Suppressor macrophage treated with lipopolysaccharide for 1 hour (primary cell): Measurements from ENCODE around the gene MATN1.
"Not testable (repeated sequence)": the region's sequence is repeated elsewhere in the genome, so short reads cannot be mapped to it uniquely, and the experiment has no call there.

Experiments
- DNase-seq, 3 donors: peaks; one replicate each; pipeline ENCODE4 v3.0.0-alpha.2; 2020 to 2022

MATN1 gene

GRCh38 chr1:30693822-30694221, 29.6 kb downstream of the MATN1 start:
- no peak for DNase-seq

GRCh38 chr1:30693366-30693765, 30.0 kb downstream of the MATN1 start:
- no peak for DNase-seq

- no peak for DNase-seq
These were observed 30.5 kb downstream of the MATN1 start for GRCh38 chr1:30692948-30693301.

- DNase-seq = no peak
These were observed 31.0 kb downstream of the MATN1 start for GRCh38 chr1:30692201-30692947.

- DNase-seq = no peak
These were observed 31.9 kb downstream of the MATN1 start for GRCh38 chr1:30691480-30691879.

- DNase-seq = no peak
These were observed 33.3 kb downstream of the MATN1 start for GRCh38 chr1:30689901-30690645.

GRCh38 chr1:30688920-30689794, 34.2 kb downstream of the MATN1 start:
- no peak for DNase-seq

- not testable (repeated sequence) for DNase-seq
These were observed 34.9 kb downstream of the MATN1 start for GRCh38 chr1:30688516-30688915.

- DNase-seq = no peak
These were observed 35.5 kb downstream of the MATN1 start for GRCh38 chr1:30687886-30688285.

- DNase-seq = no peak
These were observed 37.0 kb downstream of the MATN1 start for GRCh38 chr1:30686236-30686935.

- no peak for DNase-seq
These were observed 37.6 kb downstream of the MATN1 start for GRCh38 chr1:30685796-30686165.

GRCh38 chr1:30684881-30685795, 38.2 kb downstream of the MATN1 start:
- no peak for DNase-seq

GRCh38 chr1:30684259-30684658, 39.1 kb downstream of the MATN1 start:
- no peak for DNase-seq

- no peak for DNase-seq
These were observed 39.7 kb downstream of the MATN1 start for GRCh38 chr1:30683699-30684098.

- no peak for DNase-seq
These were observed 40.7 kb downstream of the MATN1 start for GRCh38 chr1:30682396-30683275.

GRCh38 chr1:30681782-30682181, 41.6 kb downstream of the MATN1 start:
- no peak for DNase-seq

- DNase-seq = no peak
These were observed 42.5 kb downstream of the MATN1 start for GRCh38 chr1:30680879-30681278.

- no peak for DNase-seq
These were observed 43.0 kb downstream of the MATN1 start for GRCh38 chr1:30680429-30680828.

GRCh38 chr1:30679976-30680305, 43.4 kb downstream of the MATN1 start:
- DNase-seq = no peak

- no peak for DNase-seq
These were observed 44.0 kb downstream of the MATN1 start for GRCh38 chr1:30679201-30679975.
